ENCODE results near the gene CAMKV.
"Not testable (repeated sequence)": the region's sequence is repeated elsewhere in the genome, so short reads cannot be mapped to it uniquely, and the experiment has no call there.

The CAMKV gene

DNA sequence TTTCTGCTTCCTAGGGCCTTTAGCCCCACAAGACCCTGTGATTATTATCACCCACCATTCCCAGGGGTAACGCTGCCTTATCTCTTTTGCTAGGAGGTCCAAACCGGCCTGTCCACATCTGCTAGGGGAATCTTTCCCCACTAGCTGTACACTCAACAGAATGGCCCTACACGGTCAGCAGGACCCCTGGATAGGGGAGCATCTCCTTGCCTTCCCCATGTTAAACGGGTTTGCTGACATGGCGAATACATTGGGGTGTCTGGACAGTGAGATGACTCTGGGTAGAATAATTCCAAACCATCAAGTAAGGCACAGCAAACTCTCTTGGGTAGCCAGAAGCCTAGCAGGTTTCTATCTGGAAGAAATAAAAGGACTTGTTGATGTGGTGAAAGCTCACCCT is 14.0 kb downstream of the CAMKV start:
- no peak for DNase-seq (ENCODE audit: low read depth)

DNA sequence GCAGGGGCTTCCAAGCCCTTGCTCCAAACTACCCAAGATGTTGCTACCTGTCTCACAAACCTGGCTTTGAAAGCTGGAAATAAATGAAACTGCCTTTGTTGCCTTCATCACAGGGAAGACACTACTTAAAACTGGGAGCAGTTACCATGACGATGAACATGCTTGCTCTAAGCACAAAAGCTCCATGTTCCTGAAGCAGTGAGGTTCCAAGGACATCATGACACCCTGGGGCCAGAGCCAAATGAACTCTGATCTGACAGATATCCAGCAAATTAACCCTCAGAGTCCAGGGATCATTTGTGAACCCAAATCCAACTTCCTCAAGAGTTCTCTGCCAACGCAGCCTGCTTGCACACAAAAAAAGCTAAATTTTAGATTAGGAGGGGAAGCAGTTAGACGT is 24.0 kb downstream of the CAMKV start:
- no peak for DNase-seq (ENCODE audit: low read depth)

DNA sequence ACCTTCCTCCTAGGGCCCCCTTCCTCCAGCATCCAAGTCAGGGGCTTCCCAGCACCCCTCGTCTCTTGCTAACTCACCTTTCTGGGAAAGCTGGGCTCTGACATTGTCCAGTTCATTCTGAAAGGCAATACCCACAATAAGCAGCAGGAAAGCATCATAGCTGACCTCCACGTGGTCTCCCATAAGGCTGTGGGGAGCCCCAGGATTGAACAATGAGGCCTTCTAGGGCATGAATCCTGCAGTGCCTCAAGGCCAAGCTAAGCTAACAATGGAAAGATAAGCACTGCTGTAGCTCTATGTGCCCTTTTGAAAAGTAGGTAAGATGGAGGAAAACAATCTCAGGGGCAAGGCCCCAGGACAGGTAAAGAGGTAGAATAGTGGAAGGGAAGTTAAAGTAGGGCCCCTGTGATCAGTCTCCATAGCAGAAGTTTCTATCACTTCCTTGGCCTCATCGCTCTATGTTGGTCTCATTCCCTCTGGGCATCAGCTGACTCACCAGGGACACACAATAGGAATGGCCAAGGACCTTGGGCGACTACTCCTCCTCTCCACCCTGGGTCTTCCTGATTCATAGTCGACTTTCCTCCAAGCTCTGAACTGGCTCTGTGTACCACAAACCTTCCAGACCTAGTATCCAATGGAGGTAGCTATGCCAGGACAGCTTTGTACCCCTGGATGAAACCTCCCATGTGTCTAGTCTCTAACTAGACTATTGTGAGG is 25.1 kb downstream of the CAMKV start:
- DNase-seq (ENCODE audit: low read depth): no peak

DNA sequence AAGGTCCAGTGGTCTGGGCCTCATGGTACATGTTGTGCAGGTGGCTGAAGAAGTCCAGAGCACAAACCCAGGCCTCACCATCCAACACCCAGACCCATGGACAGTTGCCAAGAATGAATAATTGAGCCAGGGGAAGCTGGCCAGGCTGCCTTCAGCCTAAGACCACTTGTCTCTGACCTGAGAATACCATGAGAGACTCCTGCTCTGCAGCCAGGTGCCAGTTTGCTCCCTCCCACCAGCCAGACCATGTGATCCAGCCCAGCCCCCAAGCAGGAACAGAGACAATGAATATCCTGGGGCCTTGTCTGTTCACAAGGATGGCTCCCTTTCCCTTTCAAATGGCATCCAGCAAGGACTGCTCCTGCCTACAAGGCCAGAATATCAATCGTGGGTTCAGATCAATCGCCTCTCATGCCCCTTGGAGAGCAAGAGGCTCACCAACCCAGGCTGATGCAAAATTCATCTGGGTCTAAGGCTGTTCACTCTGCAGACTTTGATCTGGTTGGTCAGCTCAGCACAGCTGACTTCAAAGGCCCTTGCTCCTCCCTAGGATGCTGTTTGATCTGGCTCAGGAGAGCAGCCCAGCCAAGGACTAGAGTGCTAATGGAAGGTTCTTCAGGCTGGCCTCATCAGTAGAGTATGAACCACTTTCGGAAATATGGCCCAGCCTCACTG is 26.7 kb downstream of the CAMKV start:
- no peak for DNase-seq (ENCODE audit: low read depth)

DNA sequence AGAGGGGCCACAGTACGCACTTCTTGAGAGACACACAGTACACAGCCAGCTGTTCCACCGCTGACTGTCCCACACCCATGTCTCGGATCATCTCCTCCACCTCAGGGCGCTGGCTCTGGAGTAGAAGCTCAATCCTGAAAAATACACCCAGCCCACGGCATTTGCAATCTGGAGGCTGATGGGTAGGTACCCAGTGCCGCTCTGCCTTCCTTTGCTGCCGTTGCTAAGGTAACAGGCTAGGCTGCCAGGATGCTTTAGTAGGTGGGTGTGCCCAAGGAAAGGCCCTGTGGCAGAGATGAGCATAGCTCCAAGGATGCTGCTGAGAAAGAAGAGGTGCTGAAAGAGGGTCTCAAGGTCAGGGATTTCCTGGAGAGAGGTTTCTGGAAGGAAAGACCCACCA is 27.9 kb downstream of the CAMKV start:
- DNase-seq (ENCODE audit: low read depth): no peak

DNA sequence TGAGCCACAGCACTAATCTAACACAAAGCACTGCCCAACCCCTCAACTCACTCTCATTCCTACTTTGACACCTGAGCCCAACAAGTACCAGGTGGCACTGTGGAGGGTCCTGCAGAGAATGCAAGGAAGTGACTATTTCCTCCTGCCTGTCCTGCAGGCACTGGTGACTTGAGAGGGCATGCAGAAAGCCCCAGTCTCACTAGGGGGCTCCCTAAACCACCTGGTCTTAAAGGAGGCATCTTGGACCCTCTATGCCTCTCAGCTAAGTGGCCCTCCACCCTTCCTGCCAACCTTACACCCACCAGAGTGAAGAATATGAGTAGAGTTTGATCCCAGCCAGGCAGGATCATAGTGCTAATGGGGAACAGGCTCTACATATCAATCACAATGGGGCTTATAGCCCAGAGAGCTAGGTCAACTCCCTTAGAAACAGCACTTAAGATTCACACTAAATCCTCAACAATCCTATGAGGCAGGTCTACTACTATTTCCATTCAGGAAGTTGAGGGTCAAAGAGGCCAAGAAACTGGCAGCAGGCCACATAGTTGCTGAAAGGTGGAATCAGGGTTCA is 28.5 kb downstream of the CAMKV start:
- peak; percentile 8 for DNase-seq (ENCODE audit: low read depth)

DNA sequence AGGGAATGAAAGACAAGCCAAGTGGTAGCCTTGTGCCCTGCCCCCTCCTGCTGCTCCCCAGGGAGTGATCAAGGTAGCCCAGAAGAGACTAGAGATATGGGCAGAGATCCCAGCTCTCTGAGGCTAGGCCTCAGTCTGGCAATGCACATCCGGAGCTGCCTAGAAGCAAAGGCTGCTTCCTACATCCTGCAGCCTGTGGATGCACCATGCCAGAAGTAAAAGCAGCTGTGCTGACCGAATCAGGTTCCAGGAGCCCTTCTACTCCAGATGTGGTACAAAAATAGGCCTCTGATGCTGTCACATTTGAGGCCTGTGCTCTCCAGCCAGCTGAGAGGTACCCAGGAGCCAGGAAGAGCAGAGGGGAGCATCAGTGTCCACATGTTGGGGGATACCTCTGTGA is 29.3 kb downstream of the CAMKV start:
- no peak for DNase-seq (ENCODE audit: low read depth)

DNA sequence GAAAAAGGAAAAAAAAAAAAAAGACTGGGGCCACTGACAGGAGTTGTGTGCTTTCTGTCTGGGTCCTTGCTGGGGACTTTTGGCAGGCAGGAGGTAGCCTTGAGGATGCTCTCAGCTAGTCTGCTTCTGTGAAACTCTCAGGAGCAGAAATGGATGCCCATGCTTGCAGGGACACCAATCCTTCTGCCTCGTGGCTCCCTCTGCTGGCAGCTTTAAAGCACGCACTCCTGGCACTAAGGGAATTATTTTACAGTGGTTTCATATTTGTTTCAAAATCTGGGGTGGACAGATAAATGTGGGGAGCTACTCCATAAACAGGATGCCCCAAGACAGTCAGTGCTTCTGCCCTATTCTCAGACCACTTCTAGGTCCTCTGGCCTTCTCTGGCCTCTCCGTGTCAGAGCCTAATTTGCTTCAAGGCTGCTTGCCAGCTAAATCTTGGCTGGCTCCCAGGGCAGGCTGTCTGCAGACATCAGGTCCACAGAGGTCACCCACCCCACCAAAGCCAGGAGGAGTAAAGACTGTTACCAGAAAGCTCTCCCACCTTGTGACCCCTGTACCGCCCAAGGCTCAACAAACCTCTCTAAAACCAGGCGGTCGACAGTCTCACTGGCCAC is 30.4 kb downstream of the CAMKV start:
- peak; percentile 64 for DNase-seq (ENCODE audit: low read depth)

DNA sequence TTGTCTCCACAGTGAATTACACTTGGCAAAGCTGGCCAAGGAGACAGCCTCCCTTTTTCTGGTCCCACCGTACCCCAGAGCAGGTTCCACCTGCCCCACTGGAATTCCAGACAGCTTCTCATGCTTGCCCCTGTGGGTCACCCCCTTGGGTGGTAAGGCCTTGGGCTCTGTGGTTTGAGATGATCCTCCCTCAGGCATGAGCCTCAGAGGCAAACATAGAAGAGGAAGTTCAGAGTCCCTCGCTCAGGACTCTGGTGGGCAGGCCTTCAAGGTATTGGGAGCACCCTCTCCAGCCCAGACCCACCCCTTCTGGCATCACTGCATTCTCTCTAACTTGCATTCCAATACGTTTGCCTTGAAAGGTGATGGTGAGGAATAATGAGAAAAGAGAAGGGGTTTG is 38.4 kb downstream of the CAMKV start:
- no peak for DNase-seq (ENCODE audit: low read depth)

DNA sequence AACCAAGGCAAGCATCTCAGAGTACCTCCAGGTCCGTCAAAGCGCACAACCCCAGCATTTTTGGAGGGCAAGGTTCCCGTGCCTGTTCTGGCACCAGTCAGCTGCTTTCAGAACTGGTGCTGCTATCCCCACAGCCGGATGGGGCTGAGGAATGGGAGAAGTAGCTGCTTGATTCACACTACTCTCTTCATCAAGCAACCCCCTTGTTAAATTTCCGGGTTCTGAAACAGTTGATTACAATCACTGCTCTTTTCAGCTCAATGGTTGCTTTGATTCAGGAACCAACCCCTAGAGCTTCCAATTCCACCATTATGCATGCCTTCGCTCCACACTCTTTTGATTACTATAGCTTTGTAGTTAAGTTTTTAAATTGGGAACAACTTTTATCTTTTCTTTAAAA is 43.7 kb downstream of the CAMKV start:
- no peak for DNase-seq (ENCODE audit: low read depth)

DNA sequence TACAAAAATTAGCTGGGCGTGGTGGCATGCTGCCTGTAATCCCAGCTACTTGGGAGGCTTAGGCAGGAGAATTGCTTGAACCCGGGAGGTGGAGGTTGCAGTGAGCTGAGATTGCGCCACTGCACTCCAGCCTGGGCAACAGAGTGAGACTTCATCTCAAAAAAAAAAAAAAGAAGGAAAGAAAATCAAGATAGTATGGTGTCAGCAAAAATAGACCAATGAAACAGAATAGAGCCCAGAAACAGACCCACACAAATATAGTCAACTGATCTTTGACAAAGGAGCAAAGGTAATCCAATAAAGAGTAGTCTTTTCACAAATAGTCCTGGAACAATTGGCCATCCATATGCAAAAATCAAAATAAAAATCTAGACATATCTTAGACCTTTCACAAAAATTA is 46.6 kb downstream of the CAMKV start:
- DNase-seq (ENCODE audit: low read depth): not testable (repeated sequence)

DNA sequence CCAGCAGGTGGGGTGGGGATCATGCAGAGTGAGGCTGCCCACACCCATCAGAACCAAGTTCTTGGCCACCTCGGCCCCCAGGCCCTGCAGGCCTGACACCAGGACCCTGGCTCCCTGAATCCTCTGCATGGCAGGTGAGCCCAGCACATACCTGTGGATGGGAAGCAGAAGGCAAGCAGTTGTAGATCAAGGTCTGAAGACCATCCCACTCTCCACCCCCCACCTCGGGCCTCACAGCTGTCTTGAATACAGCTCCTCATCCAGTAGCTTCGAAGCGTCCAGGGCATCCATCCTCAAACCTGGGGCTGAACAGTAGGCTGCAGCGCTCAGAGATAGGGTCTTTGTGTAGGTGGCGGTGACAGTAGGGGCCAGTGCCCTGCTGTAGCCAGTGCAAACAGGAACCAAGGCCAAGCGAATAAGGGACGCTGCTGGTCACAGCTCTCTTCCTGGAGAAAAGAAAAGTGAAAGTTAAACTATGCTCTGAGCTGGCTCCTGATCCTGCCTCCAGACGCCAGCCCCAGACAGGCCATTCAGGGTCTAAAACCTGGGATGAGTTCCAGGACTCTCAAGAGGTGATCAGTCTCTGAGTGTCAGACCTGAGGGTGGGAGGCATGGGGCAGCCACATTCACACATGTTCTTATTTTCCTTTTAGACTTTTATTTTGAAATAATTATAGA is 56.1 kb downstream of the CAMKV start, which contains the start of gene UBA7:
UBA7 (minus strand) TSS at position 457 of the 678 bp plus-strand sequence; CDS start at position 291, 166 bp downstream.
- DNase-seq (ENCODE audit: low read depth): peak; percentile 83

DNA sequence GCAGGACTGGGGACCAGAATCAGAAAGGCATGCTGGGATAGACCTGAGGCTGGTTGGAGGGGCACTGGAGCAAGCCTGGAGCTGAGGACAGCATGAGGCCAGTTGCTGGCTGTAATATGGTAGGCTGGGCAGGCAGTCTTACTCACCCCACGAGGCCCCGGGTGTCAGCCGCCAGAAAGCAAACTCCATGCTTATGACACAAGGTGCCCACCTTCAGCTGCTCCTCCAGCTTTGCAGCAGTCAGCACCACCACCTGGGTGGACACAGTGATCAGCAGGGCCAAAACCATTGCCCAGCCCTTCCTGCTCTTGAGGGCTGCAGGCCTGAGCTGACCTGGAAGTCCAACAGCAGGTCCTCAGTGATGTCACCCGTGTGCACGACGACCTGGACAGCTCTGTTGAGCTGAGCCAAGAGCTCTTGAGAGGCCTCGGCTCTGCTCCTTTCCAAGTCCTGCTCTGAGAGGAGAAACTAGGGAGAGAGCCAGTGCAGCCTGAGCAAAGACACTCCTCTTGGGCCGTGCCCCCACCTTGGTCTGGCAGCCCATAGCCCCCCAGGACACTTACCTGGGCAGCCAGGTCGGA is 56.7 kb downstream of the CAMKV start:
- DNase-seq (ENCODE audit: low read depth): no peak

Data from amniotic epithelial cell (primary cell).